Measurements from ENCODE around the gene DMKN.

- TF ChIP-seq ZNF274 (IDR thresholded peaks at IDR 0.05; ENCODE audit: low read depth, low read length) (no peak), SUZ12 (IDR thresholded peaks at IDR 0.05; ENCODE audit: extremely low read depth, insufficient read depth, insufficient read length) (no peak)
These were observed 56.3 kb downstream of the DMKN start for GRCh38 chr19:35457173-35457572.
